DOHH2 (cell line): Measurements from ENCODE around the gene RPS5.

Experiments
- EZH2phosphoT487 ChIP-seq: fragments of 200-600 bp; sonication (generic); IDR thresholded peaks from 2 replicates; pipeline ENCODE4 v1.6.1; 2017; ENCODE audit warnings: borderline replicate concordance, mild to moderate bottlenecking, antibody characterized with exemption, low read length, moderate library complexity, mixed read lengths
- TF ChIP-seq, protein P1 (sequence below): fragments of 200-600 bp; sonication (generic); IDR thresholded peaks from one replicate; pipeline ENCODE4 v1.5.1; 2014; ENCODE audit warnings: antibody characterized with exemption, mild to moderate bottlenecking, low read depth, low read length; ENCODE audit not compliant: poor library complexity, severe bottlenecking

DNA sequence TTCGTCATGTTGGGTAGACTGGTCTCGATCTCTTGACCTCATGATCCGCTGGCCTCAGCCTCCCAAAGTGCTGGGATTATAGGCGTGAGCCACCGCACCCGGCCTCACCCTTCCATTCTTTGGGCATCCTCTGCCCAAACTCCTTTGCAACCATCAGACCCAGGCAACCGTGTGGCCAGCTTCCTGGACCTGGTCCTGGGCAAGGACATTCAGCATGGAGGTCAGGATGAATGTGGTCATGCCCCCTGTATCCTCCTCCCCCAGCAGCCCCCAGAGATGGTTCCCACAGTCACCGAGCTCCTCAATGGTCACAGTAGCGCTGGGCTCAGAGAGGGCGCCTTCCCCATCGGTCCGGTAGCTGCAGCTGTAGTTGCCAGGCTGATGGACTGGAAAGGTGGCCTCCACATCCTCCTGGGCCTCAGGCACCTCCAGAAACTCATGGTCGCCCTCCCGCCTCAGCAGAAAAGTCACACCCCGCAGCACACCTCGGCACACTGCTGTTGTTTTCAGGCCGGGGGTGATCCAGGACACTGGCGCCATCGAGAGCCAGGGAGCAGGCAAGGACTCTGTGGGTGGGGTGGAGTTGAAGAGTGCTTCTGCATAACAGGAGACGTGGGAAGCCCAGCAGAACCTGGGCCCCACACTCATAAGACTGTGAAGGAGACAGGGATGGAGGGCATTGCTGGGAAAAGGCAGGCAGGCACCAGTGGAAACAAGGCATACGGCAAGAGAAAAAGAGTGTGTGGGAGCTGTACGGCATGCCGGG is 34.9 kb upstream of the RPS5 start:
- TF ChIP-seq, protein P1, sequence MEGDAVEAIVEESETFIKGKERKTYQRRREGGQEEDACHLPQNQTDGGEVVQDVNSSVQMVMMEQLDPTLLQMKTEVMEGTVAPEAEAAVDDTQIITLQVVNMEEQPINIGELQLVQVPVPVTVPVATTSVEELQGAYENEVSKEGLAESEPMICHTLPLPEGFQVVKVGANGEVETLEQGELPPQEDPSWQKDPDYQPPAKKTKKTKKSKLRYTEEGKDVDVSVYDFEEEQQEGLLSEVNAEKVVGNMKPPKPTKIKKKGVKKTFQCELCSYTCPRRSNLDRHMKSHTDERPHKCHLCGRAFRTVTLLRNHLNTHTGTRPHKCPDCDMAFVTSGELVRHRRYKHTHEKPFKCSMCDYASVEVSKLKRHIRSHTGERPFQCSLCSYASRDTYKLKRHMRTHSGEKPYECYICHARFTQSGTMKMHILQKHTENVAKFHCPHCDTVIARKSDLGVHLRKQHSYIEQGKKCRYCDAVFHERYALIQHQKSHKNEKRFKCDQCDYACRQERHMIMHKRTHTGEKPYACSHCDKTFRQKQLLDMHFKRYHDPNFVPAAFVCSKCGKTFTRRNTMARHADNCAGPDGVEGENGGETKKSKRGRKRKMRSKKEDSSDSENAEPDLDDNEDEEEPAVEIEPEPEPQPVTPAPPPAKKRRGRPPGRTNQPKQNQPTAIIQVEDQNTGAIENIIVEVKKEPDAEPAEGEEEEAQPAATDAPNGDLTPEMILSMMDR, result no peak
- TF ChIP-seq EZH2phosphoT487, result no peak
